Activated gamma-delta T cell treated with anti-CD3 and anti-CD28 coated beads, Interleukin-2, amount 50 U/mL, for 16 hours (primary cell): ENCODE data around the gene CHURC1.
"Not testable (repeated sequence)": the region's sequence is repeated elsewhere in the genome, so short reads cannot be mapped to it uniquely, and the experiment has no call there.

Experiments
- DNase-seq: peaks from one replicate; pipeline ENCODE4 v3.0.0-alpha.2; 2020; ENCODE audit warnings: low read depth

CHURC1 gene

DNA sequence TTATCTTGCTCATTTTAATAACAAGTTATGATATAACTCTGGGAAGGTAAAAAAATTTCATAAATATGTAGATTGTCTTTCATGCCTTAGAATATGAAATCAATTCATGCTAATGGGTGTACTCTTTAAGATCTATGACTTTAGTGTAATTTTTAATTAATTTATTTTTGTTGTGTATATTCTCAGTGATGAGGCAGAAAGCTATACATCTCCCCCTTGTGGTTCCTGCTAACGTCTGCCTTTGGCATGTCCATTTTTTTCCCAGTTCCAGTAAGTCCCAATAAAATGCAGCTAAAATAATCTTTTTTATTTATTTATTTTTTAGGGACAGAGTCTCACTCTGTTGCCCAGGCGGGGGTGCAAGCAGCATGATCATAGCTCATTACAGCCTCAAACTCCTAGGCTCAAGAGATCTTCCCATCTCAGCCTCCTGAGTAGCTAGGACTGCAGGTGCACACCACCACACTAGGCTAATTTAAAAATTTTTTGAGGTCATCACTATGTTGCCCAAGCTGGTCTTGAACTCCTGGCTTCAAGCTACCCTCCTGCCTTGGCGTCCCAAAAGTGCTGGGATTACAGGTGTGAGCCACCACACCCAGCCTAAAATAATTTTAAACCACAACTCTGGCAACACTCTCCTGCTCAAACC lies 3.3 kb upstream of the CHURC1 start:
- DNase-seq = no peak

DNA sequence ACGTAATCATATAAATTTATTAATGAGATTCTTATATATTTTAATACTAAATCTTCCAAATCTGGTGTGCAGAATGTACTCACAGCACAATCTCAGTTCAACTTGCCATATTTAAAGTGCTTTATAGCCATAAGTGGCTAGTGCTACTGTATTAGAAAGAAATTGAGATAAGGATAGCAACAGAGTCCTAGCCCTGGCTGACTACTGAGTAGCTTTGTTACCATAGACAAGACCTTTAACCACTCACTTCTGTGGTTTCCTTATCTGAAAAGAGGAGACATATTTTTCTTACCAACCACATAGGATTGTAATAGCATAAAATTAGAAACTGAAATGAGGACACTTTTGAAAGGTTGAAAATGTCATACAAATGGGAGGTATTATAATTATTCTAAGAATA lies 2.0 kb upstream of the CHURC1 start:
- DNase-seq = no peak

DNA sequence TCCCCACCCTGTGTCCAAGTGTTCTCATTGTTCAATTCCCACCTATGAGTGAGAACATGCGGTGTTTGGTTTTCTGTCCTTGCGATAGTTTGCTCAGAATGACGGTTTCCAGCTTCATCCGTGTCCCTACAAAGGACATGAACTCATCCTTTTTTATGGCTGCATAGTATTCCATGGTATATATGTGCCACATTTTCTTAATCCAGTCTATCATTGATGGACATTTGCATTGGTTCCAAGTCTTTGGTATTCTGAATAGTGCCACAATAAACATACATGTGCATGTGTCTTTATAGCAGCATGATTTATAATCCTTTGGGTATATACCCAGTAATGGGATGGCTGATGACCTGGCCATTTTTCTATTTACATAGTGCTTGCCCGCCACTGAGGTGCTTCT lies 778 bp upstream of the CHURC1 start:
- DNase-seq = not testable (repeated sequence)

DNA sequence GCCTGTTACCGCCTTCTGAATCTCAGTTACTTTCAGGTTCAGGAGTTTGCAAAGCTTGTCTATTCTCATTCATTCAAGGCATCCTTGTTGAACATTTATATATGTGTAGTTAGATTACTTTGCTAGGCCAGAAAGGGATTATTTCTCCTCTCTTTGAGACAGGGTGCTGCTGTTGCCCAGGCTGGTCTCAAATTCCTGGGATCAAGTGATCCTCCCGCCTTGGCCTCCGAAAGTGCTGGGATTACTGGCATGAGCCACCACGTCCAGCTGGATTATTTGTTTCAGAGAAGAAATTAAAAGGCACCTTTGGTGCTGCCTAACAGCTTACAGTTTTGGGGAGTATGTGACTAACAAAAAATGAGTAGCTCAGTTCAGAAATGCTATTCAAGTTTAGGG lies 772 bp downstream of the CHURC1 start:
- DNase-seq = no peak

DNA sequence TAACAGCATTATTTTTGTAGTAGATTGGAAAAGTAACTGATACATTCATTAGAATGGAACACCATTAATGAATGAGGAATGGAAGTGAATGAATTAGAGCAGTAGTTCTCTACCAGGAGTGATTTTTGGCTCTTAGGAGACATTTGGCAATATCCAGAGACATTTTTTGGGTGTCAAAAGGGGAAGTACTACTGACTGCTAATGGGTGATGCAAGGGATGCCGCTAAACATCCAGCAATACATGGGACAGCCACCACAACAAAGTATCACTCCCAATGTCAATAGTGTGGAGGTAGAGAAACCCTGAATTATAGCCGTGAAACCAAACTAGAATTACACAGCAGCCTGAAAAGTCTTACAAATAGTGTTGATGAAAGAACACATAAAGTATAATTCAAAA lies 1.5 kb downstream of the CHURC1 start:
- DNase-seq = no peak

DNA sequence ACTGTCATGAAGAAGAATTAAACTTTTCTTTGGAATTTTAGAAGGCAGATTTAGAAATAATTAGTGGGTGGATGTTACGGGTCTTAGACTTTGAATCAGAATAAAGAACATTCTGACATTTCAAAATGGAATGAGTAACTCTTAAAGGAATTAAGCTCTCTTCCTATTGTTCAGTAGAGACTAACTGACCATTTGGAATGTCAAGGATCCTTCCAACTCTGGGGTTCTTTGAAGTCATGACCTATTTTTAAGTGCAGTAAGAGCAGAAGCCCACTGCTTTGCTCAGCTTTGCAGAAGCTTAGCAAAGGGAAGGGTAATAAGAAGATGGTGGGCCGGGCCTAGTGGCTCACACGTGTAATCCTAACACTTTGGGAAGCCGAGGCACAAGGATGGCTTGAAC lies 4.0 kb downstream of the CHURC1 start:
- no peak for DNase-seq

DNA sequence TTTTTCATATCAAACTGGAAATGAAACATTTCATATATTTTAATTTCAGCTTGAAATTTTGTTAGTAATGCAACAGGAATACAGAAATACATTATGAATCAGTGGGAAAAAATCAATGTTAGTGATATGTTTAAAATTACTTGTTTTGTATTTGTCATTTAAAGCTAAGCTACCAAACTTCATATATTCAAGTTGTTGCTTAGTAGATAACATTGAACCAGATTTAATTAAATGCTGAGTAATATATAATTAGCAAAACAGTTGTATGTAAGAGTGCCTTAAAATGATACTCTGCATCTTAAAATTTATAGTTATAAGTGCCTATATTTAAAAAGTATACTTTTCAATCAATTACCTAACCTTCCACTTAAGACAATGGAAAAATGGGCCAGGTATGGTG lies 5.0 kb downstream of the CHURC1 start:
- no peak for DNase-seq

DNA sequence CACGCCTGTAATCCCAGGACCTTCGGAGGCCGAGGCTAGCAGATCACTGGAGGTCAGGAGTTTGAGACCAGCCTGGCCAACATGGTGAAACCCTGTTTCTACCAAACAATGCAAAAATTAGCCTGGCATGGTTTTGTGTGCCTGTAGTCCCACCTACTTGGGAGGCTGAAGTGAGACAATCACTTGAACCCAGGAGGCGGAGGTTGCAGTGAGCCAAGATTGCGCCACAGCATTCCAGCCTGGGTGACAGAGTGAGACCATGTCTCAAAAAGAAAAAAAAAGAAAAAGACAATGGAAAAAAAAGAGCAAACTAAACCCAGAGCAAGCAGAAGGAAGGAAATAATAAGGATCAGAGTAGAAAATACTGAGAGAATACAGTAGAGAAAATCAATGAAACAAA lies 5.4 kb downstream of the CHURC1 start:
- no peak for DNase-seq

DNA sequence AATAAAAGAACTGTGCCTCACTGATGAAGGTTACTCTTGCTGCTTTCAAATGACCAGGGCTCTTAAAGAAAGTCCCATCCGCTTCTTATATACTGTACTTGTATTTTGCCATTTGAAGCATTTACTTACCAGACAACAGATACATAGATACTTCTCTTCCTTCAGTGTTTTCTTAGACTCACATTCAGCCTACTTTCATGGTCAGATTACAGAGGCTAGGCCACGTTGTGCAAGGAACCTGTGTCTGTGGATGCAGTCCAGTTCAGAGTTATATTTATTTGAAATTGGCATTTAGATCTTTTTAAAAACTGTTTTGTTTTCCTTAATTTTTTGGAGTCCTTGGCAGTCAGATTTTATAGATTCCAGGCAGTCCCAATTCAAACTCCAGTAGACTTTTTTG lies 6.2 kb downstream of the CHURC1 start:
- no peak for DNase-seq

DNA sequence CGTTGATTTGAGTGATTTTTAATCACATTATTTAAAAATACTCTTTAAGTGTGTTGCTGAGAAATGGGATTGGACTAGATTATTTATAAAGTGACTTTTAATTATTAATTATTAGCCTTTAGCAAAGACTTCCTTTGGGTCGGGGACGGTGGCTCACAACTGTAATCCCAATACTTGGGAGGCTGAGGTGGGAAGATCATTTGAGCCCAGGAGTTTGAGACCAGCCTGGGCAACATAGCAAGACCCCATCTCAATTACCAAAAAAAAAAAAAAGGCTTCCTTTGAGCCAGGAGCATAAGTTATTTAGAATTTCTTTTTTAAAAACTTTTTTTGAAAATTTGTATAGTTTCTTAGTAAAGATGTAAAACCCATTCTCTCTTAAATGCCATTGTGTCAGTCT lies 8.8 kb downstream of the CHURC1 start:
- no peak for DNase-seq

DNA sequence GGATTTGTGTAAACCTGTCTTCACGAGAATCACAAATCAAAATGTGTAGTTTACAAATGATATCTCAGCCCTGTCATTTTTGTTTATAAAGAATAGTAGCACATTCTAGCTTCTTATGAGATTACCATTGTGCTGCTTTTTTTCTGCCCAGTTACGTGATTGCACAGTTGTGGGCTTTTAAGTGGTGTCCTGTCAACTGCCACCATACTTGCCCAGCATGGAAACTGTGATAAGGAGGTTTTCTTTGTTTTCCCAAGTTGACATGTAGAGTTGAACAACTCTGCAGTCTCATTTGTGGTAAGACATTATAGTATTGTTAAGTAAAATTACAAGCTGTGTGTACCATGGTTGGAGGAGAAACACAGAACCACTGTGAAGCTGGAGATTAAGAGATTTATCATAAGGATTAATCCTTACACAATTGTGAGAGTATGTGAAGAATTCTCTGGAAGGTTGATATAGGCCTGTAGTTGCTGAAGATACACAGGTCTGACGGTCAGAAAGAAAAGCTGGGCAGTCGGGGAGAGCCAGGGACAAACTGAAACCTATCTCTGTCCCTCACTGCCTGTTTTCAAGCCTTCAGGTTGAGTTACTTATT lies 12.2 kb downstream of the CHURC1 start:
- no peak for DNase-seq

DNA sequence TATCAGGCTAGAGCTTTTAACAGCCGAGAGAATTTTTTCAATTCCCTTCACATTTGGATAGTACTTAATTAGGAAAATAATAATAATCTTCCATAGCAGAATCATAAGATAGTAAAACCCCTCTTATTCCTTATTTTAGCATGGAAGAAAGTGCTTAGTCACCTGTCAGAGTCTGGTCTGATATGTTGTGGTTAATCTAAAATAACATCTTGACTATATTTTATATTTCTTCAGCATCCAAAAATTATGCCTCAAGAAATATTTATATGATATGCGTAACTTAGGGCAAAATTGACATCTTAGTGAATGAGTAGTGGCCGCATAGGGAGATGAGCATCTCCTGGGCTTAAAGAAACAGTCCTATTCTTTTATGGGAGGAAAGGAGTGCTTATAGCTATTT lies 12.8 kb downstream of the CHURC1 start:
- DNase-seq = no peak

DNA sequence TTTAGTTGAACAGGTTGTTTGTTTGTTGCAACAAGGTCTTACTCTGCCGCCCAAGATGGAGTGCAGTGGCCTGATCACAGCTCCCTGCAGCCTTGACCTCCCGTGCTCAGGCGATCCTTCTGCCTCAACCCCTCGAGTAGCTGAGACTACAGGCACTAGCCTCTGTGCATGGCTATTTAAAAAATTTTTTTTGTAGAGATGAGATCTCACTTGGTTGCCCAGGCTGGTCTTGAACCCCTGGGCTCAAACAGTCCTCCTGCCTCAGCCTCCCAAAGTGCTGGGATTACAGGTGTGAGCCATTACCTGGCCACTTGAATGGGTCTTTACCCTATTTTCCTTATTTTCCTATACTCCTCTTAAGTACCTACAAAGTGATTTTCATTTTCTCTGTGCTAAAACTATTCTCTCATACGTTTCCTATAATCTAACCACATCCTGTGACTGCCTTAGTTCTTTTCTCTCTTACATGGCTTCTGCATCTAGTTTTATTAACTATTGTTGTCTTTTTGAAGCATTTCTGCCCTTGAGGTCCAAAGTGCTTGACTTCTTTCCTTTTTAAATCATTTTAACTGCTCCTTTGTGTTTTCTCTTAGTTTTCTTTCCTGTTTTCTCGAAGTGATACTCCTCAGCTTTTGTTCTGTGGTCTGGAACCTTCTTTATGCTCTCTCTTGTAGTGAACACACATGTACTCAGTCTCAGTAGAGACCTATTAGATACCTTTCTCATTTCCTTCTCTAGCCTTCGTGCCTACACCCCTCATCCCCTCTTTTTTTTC lies 14.2 kb downstream of the CHURC1 start:
- no peak for DNase-seq

DNA sequence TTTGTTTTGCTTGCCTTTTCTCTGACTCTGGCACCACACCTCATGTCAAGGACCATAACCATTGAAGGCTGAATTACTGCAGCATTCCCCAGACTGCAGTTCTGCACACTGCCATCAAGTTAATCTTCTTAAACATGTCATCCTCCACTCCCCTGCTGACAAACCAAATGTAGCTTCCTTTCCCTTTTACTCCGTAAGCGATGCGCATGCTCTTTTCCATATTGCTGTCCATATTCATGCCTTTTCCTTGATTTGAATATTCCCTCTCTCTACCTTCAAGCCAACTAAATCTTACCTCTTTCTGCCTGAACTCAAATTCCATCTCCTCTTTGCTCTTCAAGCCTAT lies 14.7 kb downstream of the CHURC1 start:
- DNase-seq = no peak

DNA sequence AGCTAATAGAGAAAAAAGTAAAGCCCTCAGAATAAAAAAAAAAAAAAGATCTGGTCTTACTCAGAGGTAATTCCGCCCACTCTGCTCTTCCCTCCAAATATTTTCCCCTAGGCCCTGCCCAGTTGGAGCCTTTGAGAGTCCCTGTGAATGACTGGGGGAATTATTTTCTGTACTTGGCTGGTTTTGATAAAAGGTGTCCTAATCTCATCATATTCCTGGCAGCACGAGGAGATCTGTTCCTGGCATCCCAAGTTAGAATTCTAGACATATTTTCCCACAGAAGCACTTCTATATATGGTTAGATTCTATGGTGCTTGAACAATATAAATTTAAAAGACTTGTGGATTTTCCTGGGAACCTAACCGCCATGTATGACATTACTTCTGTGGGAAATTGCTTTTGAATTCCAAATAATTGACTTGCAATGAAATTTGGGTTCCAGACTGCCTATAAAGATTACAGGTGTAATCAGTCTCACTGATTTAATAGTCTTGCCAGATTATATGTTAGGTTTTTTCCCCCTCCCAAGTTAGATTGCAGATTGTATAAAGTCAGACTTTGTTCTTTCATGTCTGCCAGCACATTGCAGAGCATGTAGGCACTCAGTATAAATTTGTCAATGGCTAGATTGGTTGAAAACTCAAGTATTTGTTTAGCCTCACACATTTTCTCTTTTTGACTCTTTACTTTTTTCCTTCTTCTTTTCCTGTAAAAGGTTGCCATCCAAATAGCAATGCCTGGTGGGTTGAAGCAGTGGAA lies 16.0 kb downstream of the CHURC1 start:
- DNase-seq = no peak

DNA sequence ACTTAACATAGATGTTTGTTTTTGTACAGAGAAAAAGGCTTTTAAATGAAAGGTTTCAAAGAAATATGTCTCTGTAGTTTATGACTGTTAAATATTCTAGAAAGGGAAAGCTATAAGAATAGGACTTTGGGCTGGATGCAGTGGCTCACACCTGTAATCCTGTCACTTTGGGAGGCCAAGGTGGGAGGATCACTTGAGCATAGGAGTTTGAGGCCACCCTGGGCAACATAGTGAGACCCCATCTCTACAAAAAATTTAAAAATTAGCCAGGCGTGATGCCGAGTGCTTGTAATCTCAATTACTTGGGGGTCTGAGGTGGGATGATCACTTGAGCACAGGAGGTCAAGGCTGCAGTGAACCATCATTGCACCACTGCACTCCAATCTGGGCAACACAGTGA lies 16.9 kb downstream of the CHURC1 start:
- no peak for DNase-seq

DNA sequence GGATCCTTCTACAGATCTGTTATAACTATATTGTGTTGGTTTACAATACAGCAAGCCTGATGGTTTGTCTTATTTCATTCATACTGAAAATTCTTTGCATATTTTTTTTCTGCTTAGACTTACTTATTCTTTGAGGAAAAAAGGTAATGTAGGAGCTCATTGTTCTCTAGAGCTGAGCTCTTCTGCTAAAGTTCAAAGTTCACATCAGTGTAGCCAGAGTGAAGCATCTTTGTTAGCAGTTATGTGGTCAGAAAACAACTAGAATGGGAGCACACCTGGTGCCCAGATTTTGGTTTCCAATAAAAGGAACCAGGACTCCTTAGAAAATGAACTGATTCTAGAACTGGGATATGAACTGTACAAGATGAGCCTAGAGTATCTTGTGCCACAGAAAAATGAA lies 18.0 kb downstream of the CHURC1 start:
- DNase-seq = no peak

DNA sequence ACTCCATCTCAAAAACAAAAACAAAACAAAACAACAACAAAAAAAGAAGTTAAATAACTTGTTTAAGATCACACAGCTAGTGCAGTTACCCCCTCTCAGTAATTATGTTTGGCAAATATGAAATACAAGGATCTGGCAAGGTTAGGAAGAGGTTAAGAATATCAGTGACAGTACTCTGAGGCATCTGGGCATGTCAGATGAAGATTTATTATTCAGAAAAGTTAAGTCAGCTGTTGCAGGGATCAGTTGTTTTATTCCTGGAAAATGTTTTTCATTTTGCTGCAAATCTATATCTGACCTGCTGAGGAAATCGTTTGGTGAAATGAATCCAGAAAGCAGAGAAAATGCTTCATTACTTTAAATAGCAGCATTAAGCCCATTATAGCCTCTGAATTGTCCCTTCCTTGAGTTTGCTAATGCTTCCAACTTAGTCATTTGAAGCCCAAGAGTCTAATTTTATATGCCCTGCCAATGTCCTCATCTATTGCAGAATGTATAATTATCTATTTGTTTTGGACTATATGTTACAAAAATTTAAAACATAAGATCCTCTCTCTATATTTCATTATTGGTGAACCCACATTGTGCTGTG lies 20.2 kb downstream of the CHURC1 start:
- DNase-seq = no peak

DNA sequence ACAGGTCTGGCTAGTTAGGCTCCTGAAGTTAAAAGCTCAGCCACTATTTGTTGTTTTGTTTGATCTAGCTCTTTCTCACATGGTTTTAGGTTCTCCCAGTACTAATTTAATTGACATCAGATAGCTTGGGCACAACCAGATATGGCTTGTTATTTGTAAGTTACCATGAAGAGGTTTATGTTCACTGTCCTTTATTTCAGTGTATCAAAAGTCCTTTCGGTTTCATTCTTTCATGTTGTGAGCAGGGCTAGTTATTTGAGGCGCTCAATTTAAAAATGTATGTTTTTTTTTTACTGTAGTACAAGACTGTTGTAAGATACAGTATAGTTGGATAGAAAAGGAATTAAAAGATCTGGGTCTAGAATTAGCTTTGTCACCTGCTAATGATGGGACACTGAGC lies 21.3 kb downstream of the CHURC1 start:
- DNase-seq = no peak

DNA sequence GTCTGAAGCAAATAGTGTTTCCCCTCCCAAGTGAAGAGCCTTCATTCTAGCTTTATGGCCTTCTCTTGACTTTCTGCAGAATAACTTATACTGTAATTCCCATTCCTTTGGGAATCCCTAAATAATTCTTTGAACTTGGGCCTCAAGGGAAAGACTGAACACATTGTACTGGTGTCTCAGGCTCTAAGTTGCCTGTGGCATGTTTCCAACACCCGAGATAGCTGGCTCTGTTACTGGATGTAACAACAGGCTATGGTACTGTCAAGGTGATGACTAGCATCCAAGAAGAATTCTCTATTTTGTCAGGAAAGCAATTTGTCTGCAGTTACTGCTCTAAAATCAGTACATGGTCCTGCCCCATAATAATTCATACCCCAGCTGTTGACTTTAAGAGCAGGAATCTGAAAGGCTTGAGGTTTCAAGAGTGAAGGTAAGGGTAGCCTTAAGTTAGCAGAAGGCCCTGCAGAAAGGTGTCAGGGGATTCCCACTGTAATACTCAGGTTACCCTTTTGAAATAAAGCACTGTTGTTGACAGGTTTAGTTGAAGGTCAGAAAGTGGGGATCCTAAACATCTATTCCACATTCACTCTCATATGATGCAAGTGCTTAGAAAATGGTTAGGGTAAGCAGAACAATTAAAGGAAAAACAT lies 23.0 kb downstream of the CHURC1 start:
- DNase-seq = no peak

DNA sequence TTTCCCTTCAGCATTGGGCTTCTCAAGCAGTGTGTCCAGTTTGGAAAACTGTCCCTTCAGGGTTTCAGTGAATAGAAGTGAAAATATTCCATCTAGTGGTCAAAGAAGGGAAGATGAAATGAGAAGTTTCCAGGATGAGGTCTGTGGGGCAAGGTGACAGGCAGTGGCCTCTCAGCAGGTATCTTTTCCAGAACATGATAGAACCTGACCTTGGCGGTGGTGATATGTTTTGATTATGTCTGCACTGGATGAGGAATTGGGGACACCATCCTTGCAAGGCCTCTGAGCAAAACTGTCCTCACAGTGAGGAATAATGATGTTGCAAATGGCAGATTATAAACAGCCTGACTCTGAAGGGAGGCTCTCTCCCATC lies 23.6 kb downstream of the CHURC1 start:
- DNase-seq = no peak
